Esophagus squamous epithelium (tissue), 5 donors: ENCODE measurements around the gene ZFP62. TPM values are rescaled to one million over a fixed set of nuclear protein-coding genes. Genes with fewer than 3 reads are reported as not detected.

Experiments
- DNase-seq: peaks from one replicate; lab custom pipeline; 2025; lab: John Stamatoyannopoulos, UW
- H3K27ac ChIP-seq, 4 donors: fragments of 200-600 bp; sonication (generic); one replicate each; pipeline ENCODE4 v1.5.1; 2016 to 2019; ENCODE audit warnings: mild to moderate bottlenecking in 1 of 4
- H3K27me3 ChIP-seq, 4 donors: fragments of 200-600 bp; sonication (generic); 1 replicate in 3 of 4; 2 replicates in 1 of 4; pipeline versions ENCODE4 v1.5.1 to v1.6.0; 2017 to 2021; ENCODE audit warnings: antibody characterized with exemption in 1 of 4
- H3K36me3 ChIP-seq, 3 donors: fragments of 200-600 bp; sonication (generic); one replicate each; pipeline ENCODE4 v1.5.1; 2016 to 2019
- H3K4me1 ChIP-seq, 3 donors: fragments of 200-600 bp; sonication (generic); one replicate each; pipeline ENCODE4 v1.5.1; 2017 to 2019
- H3K4me3 ChIP-seq, 4 donors: fragments of 200-600 bp; sonication (generic); 1 replicate in 3 of 4; 2 replicates in 1 of 4; pipeline ENCODE4 v1.5.1; 2016 to 2019; ENCODE audit warnings: mild to moderate bottlenecking in 2 of 4, moderate library complexity in 1 of 4
- H3K9me3 ChIP-seq, 3 donors: fragments of 200-600 bp; sonication (generic); one replicate each; pipeline ENCODE4 v1.5.1; 2016 to 2019
- POLR2A ChIP-seq, 4 donors: fragments of 450-650 bp; IDR thresholded peaks; one replicate each; pipeline ENCODE4 v1.6.1; 2017; ENCODE audit warnings: antibody characterized with exemption in 4 of 4, mild to moderate bottlenecking in 4 of 4, moderate library complexity in 3 of 4
- WGBS, 2 donors: methylation state at CpG; one replicate each; pipeline ENCODE4 v1.1.5; 2018; 5-methylcytosine and 5-hydroxymethylcytosine counted together
- intact Hi-C: fragments of 100-400 bp; cut with DNase I; formaldehyde crosslinking; loops from one replicate; pipeline ENCODE4 v1.15.0; 2022
- total RNA-seq, 4 donors: library from RNA; depleted of rRNA; stranded (reverse); fragments of >200 nt; gene quantifications; one replicate each; pipeline ENCODE4 v1.1.0, GENCODE V29; 2016
- TF ChIP-seq, protein P1 (sequence below), 6 experiments: fragments of 450-650 bp in 4 of 6; fragments of 200-600 bp in 2 of 6; sonication (generic) in 2 of 6; IDR thresholded peaks; one replicate each; pipeline ENCODE4 v1.5.1; 2016 to 2019; ENCODE audit warnings: antibody characterized with exemption in 6 of 6, mild to moderate bottlenecking in 4 of 6, moderate library complexity in 4 of 6
- donor health status: DM: yes; HTN: yes; CAD: no.

The ZFP62 gene
- total RNA-seq, 4 donors from 2014 or later, result 8.9 to 32.6 (median 19.2) TPM

- WGBS, 2 donors, result 71 to 78% methylated on average over 9 to 12 of the region's 12 CpGs
These were observed 13.9 kb upstream of the ZFP62 start for GRCh38 chr5:180874804-180875582.

GRCh38 chr5:180873615-180874520 is 12.8 kb upstream of the ZFP62 start:
- intact Hi-C loops, result no loop called here
- Histone ChIP-seq H3K4me1 (peaks cover 14 to 42% (median 21%) of the 10 kb centered on the region in 3 donors), H3K36me3 (no peaks in the 10 kb centered on the region), H3K9me3 (no peaks in the 10 kb centered on the region), H3K27me3 (no peaks in the 10 kb centered on the region), H3K4me3 (no peak overlapping the region), H3K27ac (peak overlapping the region; percentile 49 to 78 (median 64))
- no peak for DNase-seq
- 60 to 75% methylated on average over 11 to 12 of the region's 13 CpGs for WGBS, 2 donors
- TF ChIP-seq POLR2A (IDR thresholded peaks at IDR 0.05), result no peak
- TF ChIP-seq, protein P1, sequence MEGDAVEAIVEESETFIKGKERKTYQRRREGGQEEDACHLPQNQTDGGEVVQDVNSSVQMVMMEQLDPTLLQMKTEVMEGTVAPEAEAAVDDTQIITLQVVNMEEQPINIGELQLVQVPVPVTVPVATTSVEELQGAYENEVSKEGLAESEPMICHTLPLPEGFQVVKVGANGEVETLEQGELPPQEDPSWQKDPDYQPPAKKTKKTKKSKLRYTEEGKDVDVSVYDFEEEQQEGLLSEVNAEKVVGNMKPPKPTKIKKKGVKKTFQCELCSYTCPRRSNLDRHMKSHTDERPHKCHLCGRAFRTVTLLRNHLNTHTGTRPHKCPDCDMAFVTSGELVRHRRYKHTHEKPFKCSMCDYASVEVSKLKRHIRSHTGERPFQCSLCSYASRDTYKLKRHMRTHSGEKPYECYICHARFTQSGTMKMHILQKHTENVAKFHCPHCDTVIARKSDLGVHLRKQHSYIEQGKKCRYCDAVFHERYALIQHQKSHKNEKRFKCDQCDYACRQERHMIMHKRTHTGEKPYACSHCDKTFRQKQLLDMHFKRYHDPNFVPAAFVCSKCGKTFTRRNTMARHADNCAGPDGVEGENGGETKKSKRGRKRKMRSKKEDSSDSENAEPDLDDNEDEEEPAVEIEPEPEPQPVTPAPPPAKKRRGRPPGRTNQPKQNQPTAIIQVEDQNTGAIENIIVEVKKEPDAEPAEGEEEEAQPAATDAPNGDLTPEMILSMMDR (IDR thresholded peaks at IDR 0.05), result no peak

More at GRCh38 chr5:180874804-180875582, 13.9 kb upstream of the ZFP62 start:
- Histone ChIP-seq H3K36me3 (no peaks in the 10 kb centered on the region), H3K4me1 (peaks cover 9 to 30% (median 19%) of the 10 kb centered on the region in 3 donors), H3K27me3 (no peaks in the 10 kb centered on the region), H3K27ac (peak overlapping the region; percentile 40 to 78 (median 63)), H3K4me3 (no peak overlapping the region), H3K9me3 (no peaks in the 10 kb centered on the region)
- intact Hi-C loops, result no loop called here
- TF ChIP-seq, protein P1 (IDR thresholded peaks at IDR 0.05), result no peak
- TF ChIP-seq POLR2A (IDR thresholded peaks at IDR 0.05), result no peak
- DNase-seq, result no peak

- H3K4me1 ChIP-seq, result peaks cover 14 to 48% (median 21%) of the 10 kb centered on the region in 3 donors
- H3K27ac ChIP-seq, result peak overlapping the region in 3 of 4 donors; percentile 20 to 77 (median 49)
- no peaks in the 10 kb centered on the region for H3K9me3 ChIP-seq
- no peaks in the 10 kb centered on the region for H3K27me3 ChIP-seq
- no peaks in the 10 kb centered on the region for H3K36me3 ChIP-seq
- no peak overlapping the region for H3K4me3 ChIP-seq
- TF ChIP-seq, protein P1 (IDR thresholded peaks at IDR 0.05), result no peak
- TF ChIP-seq POLR2A (IDR thresholded peaks at IDR 0.05), result no peak
- 76 to 87% methylated on average over 8 to 9 of the region's 9 CpGs for WGBS, 2 donors
- intact Hi-C loops, result no loop called here
- DNase-seq, result no peak
These were observed 11.3 kb upstream of the ZFP62 start for GRCh38 chr5:180872419-180872818.

- WGBS, 2 donors, result 65 to 76% methylated on average over 9 to 11 of the region's 16 CpGs
- Histone ChIP-seq H3K27me3 (no peaks in the 10 kb centered on the region), H3K4me3 (no peak overlapping the region), H3K9me3 (no peaks in the 10 kb centered on the region), H3K27ac (peak overlapping the region; percentile 53 to 81 (median 74)), H3K4me1 (peaks cover 14 to 48% (median 21%) of the 10 kb centered on the region in 3 donors), H3K36me3 (no peaks in the 10 kb centered on the region)
- DNase-seq, result no peak
- no peak for TF ChIP-seq POLR2A (IDR thresholded peaks at IDR 0.05)
- TF ChIP-seq, protein P1 (IDR thresholded peaks at IDR 0.05), result no peak
- intact Hi-C loops, result no loop called here
These were observed 9.4 kb upstream of the ZFP62 start for GRCh38 chr5:180870276-180871068.
